Mammary epithelial cell (primary cell): ENCODE data around the gene ARHGAP35.

Experiments
- CTCF ChIP-seq, 2 donors: IDR thresholded peaks in 1 of 2; conservative IDR thresholded peaks in 1 of 2; 2 replicates each; pipeline ENCODE4 v1.5.1; 2011 to 2012; ENCODE audit warnings: inconsistent platforms in 2 of 2, low read length in 2 of 2, mild to moderate bottlenecking in 2 of 2, control low read depth in 1 of 2, low read depth in 1 of 2; ENCODE audit not compliant: insufficient read depth in 1 of 2; ENCODE audit errors: extremely low read depth in 1 of 2
- EZH2 ChIP-seq: IDR thresholded peaks from 2 replicates; pipeline ENCODE4 v1.6.1; 2012; ENCODE audit warnings: low read length, inconsistent platforms, borderline replicate concordance

GRCh38 chr19:46904114-46905060 lies 43.6 kb downstream of the ARHGAP35 start:
- TF ChIP-seq CTCF (conservative IDR thresholded peaks at IDR 0.05 in 1 of 2, IDR thresholded peaks at IDR 0.05 in 1 of 2; ENCODE audit: extremely low read depth in 1 of 2, insufficient read depth in 1 of 2, low read depth in 1 of 2, low read length in 2 of 2): no peak
- TF ChIP-seq EZH2: no peak
